H54 (cell line): ENCODE results near the gene TBX5.

Experiments
- DNase-seq: peaks from one replicate; pipeline ENCODE4 v3.0.0; 2011; ENCODE audit warnings: low spot score, mixed read lengths; ENCODE audit not compliant: insufficient read length
- FAIRE-seq: peaks from 3 replicates; lab custom pipeline; 2011; peaks lifted over from hg19 to GRCh38; lab: Jason Lieb, UNC
- POLR2A ChIP-seq: IDR thresholded peaks from 2 replicates; pipeline ENCODE4 v1.6.1; 2011; ENCODE audit warnings: low read depth, mild to moderate bottlenecking, low read length

TBX5 gene

DNA sequence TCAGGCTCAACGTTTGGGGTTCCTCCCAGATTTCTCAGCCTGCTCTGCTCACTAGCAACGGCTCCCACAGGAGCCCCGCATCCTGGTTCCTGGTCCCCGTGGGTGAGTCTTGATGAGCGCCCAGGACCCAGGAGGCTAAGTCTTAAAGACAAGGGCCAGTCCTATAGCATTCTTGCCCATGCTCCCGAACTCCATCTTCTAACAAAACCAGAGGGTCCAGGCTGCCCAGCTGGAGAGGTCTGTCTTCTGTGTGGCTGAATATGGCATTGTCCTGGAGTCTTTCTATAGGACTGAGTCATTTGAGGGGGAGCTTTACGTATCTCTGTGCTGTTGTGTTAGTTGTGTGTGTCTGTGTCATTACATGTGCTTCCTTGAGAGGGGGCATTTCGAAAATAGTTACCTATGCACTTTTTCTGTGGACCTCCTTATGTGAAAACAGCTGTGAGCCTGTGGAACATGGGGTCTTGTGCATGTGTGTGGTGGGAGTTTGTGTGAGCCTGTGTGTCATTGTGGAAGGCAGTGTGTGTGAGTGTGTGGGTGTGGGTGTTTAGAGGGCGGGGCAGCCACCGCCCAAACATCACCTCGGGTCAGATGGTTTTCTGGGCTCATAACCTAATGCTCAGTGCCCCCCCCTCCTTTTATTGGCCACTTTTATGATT, 9.1 kb upstream of the TBX5 start:
- no peak for TF ChIP-seq POLR2A
- no peak for FAIRE-seq
- DNase-seq: no peak

DNA sequence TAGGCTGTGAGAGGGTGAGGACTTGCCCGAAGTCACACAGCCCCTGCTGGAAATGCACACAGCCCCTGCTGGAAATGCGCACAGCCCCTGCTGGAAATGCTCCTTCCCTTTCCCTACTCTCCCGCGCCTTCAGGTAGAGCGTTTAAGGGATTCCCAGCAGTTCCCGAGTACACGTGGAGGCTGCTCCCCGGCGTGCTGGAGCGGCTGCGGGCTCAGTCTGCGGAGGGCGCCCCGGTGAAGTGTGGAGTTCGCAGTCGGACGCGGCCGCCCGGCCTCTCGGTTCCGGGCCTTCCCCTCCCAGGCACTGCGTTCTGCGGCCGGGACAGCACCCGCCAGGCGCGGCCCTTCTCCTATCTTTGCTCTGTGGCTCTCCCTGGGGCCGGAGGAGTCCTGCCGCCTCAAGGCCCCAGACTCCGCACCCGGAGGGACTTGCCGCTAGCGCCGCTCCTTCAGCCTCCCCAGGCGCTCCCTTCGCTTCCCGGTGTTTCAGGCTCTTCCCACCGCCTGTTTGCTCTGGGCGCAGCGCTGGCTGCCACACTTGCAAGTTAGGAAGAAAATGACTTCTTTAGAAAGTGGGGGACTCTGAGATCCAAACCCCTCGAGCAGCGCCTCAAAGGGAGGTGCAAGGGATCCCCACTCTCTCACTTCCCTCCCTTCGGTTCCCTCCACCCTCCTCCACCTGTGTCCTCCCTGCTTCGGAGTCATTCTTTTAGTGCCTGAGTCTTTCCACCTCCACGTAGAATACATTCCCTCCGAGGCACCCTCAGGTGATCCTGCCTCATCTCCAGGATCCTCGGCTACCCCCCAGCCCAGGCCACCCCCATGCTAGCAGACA, 8.3 kb upstream of the TBX5 start:
- DNase-seq (no peak), FAIRE-seq (no peak)
- TF ChIP-seq POLR2A: no peak

DNA sequence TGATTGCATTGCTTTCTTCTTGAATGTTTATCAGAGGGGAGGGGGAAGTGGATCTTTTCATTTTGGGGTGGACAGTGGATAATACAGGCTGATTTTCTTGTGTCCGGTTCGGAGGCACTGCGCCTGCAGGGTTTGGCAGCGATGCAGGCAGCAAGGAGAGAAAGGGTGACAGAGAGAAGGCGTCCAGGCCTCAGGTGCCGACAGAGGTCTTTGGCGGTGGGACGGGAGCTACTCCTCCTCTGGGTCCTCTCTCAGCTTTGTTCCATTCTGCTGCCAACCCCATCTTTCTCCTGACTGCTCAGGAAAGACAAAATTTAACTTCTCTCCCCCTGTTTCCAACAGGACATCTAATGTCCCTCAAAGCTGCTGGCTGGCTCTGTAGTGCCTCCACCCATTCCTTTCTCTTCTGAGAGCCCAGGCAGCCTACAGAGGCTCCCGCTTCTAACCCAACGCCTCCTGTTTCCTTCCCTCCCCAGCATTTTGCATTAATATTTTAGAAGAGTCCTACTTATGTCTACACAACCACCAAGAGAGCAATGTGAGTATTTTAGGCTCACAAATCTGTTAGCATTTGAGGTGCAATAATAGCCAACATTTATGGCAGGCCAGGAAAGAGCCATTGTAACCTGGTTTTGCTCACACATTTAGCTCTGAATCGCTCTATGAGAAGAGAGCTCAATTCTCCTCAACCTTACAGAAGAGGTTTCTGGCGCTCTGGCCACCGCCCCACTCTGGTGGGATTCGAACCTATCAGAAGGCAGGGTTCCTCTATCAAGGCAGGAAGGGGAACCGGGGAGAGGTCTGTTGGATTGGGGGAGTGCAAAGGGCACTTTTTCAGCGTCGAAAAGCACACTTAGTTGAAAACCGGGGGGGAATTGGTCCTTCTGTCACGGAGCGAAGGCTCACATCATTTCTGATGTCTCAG, 7.1 kb upstream of the TBX5 start:
- FAIRE-seq (no peak), DNase-seq (no peak)
- TF ChIP-seq POLR2A: no peak

DNA sequence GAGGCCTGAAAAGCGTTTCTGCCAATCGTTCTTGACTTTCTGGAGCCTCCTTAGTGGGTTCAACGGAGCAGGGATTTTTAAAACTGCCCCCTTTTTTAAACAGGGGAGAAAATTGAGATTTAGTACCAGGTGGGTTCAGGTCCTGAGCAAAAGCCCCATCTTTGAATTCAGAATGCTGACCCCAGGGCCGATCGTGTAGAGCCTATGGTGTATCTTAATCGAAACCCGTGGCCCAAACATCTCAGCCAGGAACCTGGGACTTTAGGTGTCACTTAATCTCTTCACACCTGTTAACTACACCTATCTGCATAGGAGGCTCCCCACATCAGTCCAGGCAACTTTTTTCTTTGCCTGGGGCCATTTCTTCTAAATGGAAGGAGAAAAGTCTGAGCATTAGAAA, 6.4 kb upstream of the TBX5 start:
- FAIRE-seq (no peak), DNase-seq (no peak)
- no peak for TF ChIP-seq POLR2A

DNA sequence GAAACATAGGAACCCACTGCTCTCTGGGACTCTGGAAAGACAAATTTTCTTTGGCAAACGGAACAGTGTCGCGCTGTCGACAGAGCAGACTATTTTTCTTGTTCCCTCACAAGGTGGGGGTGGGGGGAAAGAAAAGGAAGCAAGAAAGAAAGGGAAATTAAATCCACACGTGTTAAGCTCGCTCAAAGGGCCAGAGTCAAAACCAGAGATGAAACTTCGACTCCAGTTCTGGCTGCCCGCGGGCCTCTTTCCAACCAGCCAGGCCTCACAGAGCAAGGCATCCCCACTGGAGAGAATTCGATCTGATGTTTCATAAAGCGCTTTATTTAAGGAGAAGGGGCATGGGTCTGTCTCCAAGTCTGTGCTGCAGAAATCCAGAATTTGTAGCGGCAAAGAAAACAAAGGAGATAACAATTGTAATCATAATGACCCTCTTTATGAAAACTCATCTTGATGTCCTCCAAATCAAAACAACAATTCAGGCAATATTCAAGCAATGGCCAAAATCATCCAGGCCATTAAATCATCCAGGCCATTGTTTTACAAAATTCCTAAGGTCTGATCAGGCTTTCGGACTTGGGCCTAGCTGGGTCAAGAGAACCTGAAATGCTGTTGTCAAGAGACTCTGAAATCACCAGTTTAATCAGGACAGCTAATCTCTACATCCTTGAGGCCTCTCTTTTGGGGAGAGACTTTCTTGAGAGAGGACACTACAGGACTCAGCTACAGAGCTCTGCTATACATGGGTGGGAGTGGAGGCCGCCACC, 5.3 kb upstream of the TBX5 start:
- FAIRE-seq (no peak), DNase-seq (no peak)
- no peak for TF ChIP-seq POLR2A

DNA sequence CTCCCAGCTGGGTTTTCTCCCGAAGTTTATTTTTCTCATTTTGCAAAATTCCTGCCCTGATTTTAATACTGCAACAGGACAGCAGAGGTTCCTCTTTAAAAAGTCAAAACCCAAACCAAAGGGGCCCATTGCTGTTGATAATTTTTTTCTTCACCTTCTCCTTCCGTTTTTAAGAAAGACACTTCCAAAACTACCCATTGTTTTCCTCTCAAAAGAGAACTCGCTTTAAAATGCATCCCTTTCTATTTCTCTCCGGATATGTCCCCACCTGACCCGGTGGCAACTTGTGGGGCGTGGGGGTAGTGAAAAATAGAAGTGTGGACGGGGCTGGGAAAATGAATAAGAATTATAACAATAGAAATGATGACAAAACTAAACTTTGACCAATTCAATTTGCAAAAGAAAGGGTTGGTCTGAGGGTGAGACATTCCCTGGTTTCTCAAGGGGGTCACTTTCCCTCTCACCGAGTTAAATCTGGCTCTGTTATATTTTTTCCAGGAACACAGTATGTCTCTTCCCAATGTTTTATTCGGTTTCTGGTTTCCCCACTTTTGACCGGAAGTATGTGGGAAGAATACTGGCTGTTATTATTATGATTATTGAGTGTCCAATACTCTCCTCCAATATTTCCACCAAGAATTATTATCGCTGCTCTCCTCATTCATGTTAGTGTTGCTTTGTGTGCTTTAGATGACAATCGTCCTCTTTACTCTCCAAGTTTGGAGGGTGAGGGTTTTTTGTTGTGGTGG, 4.1 kb upstream of the TBX5 start:
- no peak for TF ChIP-seq POLR2A
- DNase-seq (no peak), FAIRE-seq (no peak)

DNA sequence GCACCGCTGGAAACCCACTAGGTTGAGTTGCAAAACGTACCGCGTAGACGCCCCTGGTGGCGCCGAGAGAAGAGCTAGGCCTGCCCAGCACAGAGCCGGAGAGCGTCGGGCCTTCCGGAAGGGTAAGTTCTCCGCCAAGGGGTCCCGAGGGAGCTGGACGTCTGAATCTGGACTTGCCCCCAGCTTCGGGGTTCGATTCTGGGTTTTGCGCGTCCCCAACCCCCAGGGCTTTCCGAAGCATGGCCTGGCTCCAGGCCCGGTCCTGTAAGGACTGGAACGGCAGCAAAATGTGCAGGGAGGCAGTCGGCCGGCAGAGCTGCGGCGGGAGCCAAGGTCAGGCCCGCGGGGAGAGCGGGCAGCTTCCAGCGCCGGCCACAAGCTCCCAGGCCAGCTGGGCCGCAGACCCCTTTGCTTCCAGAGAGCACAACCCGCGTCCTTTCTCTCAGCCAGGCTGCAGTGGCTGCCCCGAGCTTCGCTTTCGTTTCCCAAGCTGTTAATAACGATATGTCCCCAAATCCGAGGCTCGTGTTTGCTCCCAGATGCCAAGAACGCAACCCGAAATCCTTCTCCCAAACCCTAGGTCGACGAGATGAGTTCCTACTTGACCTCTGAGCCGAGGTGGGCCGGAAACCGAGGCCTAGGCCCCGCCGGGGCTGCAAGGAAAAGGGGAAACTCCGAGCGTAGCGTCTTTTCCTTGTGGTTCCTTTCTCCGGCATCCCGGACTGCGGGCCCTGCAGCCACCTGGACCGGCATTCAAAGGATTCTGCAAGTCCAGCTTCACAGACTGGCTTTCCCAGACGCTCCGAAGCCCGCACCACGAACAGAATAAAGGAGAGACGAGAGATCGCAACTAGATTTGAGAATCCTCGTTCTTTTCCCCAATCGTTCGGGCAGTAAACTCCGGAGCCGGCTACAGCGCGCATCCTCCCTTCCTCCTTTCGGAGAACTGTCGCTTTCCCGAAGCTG, 3.2 kb upstream of the TBX5 start:
- FAIRE-seq (no peak), DNase-seq (no peak)
- no peak for TF ChIP-seq POLR2A

DNA sequence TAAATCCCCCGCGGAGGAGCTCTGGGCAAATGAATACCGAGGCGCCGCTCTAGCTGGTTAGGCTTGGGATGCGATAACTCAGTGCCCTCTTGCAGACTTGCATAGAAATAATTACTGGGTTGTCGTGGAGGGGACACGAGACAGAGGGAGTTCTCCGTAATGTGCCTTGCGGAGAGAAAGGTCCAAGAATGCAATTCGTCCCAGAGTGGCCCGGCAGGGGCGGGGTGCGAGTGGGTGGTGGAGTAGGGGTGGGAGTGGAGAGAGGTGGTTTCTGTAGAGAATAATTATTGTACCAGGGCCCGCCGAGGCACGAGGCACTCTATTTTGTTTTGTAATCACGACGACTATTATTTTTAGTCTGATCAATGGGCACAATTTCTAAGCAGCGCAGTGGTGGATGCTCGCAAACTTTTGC, 2.5 kb upstream of the TBX5 start:
- DNase-seq (no peak), FAIRE-seq (no peak)
- no peak for TF ChIP-seq POLR2A

GRCh38 chr12:114407842-114408411, 2.0 kb upstream of the TBX5 start:
- no peak for TF ChIP-seq POLR2A
- FAIRE-seq (no peak), DNase-seq (no peak)

DNA sequence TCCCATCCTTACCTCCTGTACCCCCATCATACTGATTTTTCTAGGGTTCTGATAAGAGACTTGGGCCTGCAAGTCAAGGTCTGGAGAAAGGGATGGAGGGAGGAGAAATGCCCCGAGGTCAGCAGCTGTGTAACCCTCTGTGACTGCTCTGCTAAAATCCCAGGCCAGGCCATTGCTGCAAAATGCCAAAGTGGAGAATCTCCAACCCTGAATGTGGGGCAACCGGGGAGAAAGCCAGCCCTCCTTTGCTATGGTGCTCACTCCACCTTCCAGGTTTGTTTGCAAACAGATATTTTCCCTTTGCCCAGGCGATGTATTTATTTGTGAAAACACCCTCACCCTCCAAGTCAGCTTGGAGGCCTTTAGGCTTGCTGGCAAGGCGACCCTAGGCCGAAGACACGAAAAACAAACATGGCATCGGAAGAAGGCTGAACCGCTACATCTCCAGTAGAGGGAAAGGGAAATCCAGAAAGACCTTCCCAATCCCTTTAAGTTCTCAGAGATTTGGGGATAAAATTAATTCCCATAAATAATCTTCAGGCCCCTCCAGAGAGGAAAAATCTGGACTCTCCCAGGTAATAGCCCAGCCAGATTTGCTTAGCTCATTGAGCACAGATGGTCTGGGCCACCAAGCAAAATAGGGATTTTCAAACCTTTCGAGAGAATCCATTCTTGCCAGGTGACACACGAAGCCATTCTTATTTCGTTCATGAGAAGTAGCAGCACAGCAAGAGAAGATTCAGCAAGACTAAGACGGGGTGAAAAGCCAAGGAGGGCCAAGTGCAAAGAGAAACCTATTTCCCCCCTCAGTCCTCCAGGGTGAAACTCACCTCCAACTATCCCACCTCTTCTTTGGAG, 1.3 kb upstream of the TBX5 start:
- TF ChIP-seq POLR2A: no peak
- FAIRE-seq: no peak
- no peak for DNase-seq

- FAIRE-seq: no peak
- DNase-seq: no peak
- no peak for TF ChIP-seq POLR2A
These were observed 506 bp upstream of the TBX5 start for GRCh38 chr12:114406316-114406983.
